MM.1S (cell line): ENCODE measurements around the gene CTNNA3.

Experiments
- DNase-seq: peaks from one replicate; pipeline ENCODE4 v3.0.0-alpha.2; 2015
- H2AFZ ChIP-seq: fragments of 300-600 bp; sonication (generic); 2 replicates; pipeline ENCODE4 v1.6.0; 2016; ENCODE audit warnings: antibody characterized with exemption, low read length
- H3F3A ChIP-seq: fragments of 300-600 bp; sonication (generic); 2 replicates; pipeline ENCODE4 v1.6.1; 2016; ENCODE audit warnings: mild to moderate bottlenecking, antibody characterized with exemption, low read length, moderate library complexity, mixed read lengths; ENCODE audit not compliant: insufficient read depth
- H3K27ac ChIP-seq: fragments of 300-600 bp; sonication (generic); 2 replicates; pipeline ENCODE4 v1.5.1; 2016; ENCODE audit warnings: mild to moderate bottlenecking, low read length
- H3K27me3 ChIP-seq: fragments of 300-600 bp; sonication (generic); replicated peaks from 2 replicates; pipeline ENCODE4 v1.6.0; 2016; ENCODE audit warnings: low read length; ENCODE audit not compliant: insufficient read depth
- H3K36me3 ChIP-seq: fragments of 300-600 bp; sonication (generic); replicated peaks from 2 replicates; pipeline ENCODE4 v1.6.1; 2016; ENCODE audit warnings: mild to moderate bottlenecking, low read length, mixed read lengths; ENCODE audit not compliant: insufficient read depth
- H3K4me1 ChIP-seq: fragments of 300-600 bp; sonication (generic); 2 replicates; pipeline ENCODE4 v1.6.1; 2016; ENCODE audit warnings: low read length, mixed read lengths
- H3K4me2 ChIP-seq: fragments of 300-600 bp; sonication (generic); 2 replicates; pipeline ENCODE4 v1.6.0; 2016; ENCODE audit warnings: low read depth, low read length
- H3K4me3 ChIP-seq: fragments of 300-600 bp; sonication (generic); 2 replicates; pipeline ENCODE4 v1.5.1; 2016; ENCODE audit warnings: low read length, mixed read lengths
- H3K79me2 ChIP-seq: fragments of 300-600 bp; sonication (generic); 2 replicates; pipeline ENCODE4 v1.6.1; 2016; ENCODE audit warnings: mixed run types, low read length, mixed read lengths
- H3K9ac ChIP-seq: fragments of 300-600 bp; sonication (generic); 2 replicates; pipeline ENCODE4 v1.6.1; 2016; ENCODE audit warnings: low read length, mixed read lengths
- H3K9me2 ChIP-seq: fragments of 300-600 bp; sonication (generic); replicated peaks from 2 replicates; pipeline ENCODE4 v1.6.1; 2016; ENCODE audit warnings: mild to moderate bottlenecking, low read length, mixed read lengths; ENCODE audit not compliant: insufficient read depth
- H3K9me3 ChIP-seq: fragments of 300-600 bp; sonication (generic); replicated peaks from 2 replicates; pipeline ENCODE4 v1.6.1; 2016; ENCODE audit warnings: mild to moderate bottlenecking, low read length, mixed read lengths; ENCODE audit not compliant: insufficient read depth
- H4K20me1 ChIP-seq: fragments of 300-600 bp; sonication (generic); 2 replicates; pipeline ENCODE4 v1.6.1; 2016; ENCODE audit warnings: mild to moderate bottlenecking, low read length, moderate library complexity, mixed read lengths; ENCODE audit not compliant: insufficient read depth
- CTCF ChIP-seq: fragments of 300-600 bp; sonication (generic); IDR thresholded peaks from 2 replicates; pipeline ENCODE4 v1.5.1; 2016; ENCODE audit warnings: antibody characterized with exemption, low read length, mixed read lengths
- EZH2 ChIP-seq: fragments of 300-600 bp; sonication (generic); optimal IDR thresholded peaks from 2 replicates; pipeline ENCODE3; 2017; ENCODE audit warnings: low read depth, mild to moderate bottlenecking, antibody characterized with exemption, low read length, mixed read lengths
- EZH2phosphoT487 ChIP-seq: fragments of 300-600 bp; sonication (generic); IDR thresholded peaks from 2 replicates; pipeline ENCODE4 v1.6.1; 2018; ENCODE audit warnings: antibody characterized with exemption, low read length

CTNNA3 gene

GRCh38 chr10:66586897-66587679 is 1108.9 kb downstream of the CTNNA3 start:
- Histone ChIP-seq H3K27me3 (no peaks in the 10 kb centered on the region), H3K79me2 (no peaks in the 10 kb centered on the region), H2AFZ (no peak overlapping the region), H3K4me2 (no peak overlapping the region), H4K20me1 (no peaks in the 10 kb centered on the region), H3K9me2 (no peaks in the 10 kb centered on the region), H3K9ac (no peak overlapping the region), H3K36me3 (no peaks in the 10 kb centered on the region), H3K4me1 (peaks cover 15% of the 10 kb centered on the region; the same call in 1 of the 2 replicates), H3F3A (no peaks in the 10 kb centered on the region), H3K4me3 (no peak overlapping the region), H3K9me3 (no peaks in the 10 kb centered on the region), H3K27ac (peak overlapping the region; percentile 12; the same call in 1 of the 2 replicates)
- TF ChIP-seq EZH2 (no peak), CTCF (no peak), EZH2phosphoT487 (no peak)
- peak; percentile 82 for DNase-seq

DNA sequence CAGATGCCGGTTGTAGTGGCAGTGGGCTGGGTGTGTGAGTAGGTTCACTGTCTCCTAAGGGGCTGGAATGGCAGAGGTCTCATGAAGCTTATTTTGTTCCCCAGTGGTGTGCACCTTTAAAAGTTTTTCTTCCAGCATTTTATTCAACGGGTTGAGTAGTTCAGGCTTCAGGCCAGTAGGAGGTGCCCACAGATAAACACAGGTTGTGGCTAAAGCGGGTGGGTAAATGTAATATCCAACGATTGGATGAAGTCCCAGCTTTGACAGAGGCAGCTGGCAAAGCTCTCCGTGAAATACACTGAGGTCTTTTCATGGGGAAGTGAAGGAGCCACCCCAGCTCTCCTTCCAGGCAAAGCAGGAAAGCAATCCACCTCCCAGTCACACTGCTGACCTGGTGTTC is 1109.9 kb downstream of the CTNNA3 start:
- H2AFZ ChIP-seq: no peak overlapping the region
- H3K4me3 ChIP-seq: no peak overlapping the region
- H3K4me1 ChIP-seq: peaks cover 15% of the 10 kb centered on the region; the same call in 1 of the 2 replicates
- H4K20me1 ChIP-seq: no peaks in the 10 kb centered on the region
- H3K27me3 ChIP-seq: no peaks in the 10 kb centered on the region
- DNase-seq: peak; percentile 14
- H3K36me3 ChIP-seq: no peaks in the 10 kb centered on the region
- no peaks in the 10 kb centered on the region for H3K9me3 ChIP-seq
- no peak for TF ChIP-seq EZH2
- 0 out of 2 replicates have a peak, but pooled peaks have one; percentile 12 for TF ChIP-seq CTCF
- H3K27ac ChIP-seq: no peak overlapping the region
- no peak overlapping the region for H3K4me2 ChIP-seq
- H3F3A ChIP-seq: no peaks in the 10 kb centered on the region
- no peaks in the 10 kb centered on the region for H3K9me2 ChIP-seq
- no peak overlapping the region for H3K9ac ChIP-seq
- no peaks in the 10 kb centered on the region for H3K79me2 ChIP-seq

GRCh38 chr10:66575251-66575855 is 1120.6 kb downstream of the CTNNA3 start:
- no peak for DNase-seq
- H2AFZ ChIP-seq: no peak overlapping the region
- no peak overlapping the region for H3K27ac ChIP-seq
- no peaks in the 10 kb centered on the region for H4K20me1 ChIP-seq
- H3K9ac ChIP-seq: no peak overlapping the region
- no peaks in the 10 kb centered on the region for H3K4me1 ChIP-seq
- no peaks in the 10 kb centered on the region for H3K9me2 ChIP-seq
- no peaks in the 10 kb centered on the region for H3K79me2 ChIP-seq
- H3K4me3 ChIP-seq: no peak overlapping the region
- no peaks in the 10 kb centered on the region for H3K27me3 ChIP-seq
- no peaks in the 10 kb centered on the region for H3F3A ChIP-seq
- TF ChIP-seq CTCF (no peak), EZH2phosphoT487 (no peak), EZH2 (no peak)
- no peak overlapping the region for H3K4me2 ChIP-seq
- no peaks in the 10 kb centered on the region for H3K9me3 ChIP-seq
- H3K36me3 ChIP-seq: no peaks in the 10 kb centered on the region
